Left ventricle myocardium superior (tissue), 1 donor: ENCODE data around the gene ODAD3. TPM values are rescaled to one million over a fixed set of nuclear protein-coding genes. Genes with fewer than 3 reads are reported as not detected.
A peak's percentile ranks its signal among the peaks of the same experiment; 100 is the strongest.
"Not testable (repeated sequence)": the region's sequence is repeated elsewhere in the genome, so short reads cannot be mapped to it uniquely, and the experiment has no call there.

Experiments used
- ATAC-seq: fragments of 200-7000 bp; cut with Tn5 transposase; one replicate; pipeline ENCODE4 v1.9.1; 2020; ENCODE audit warnings: mild to moderate bottlenecking, moderate library complexity
- DNase-seq: peaks from one replicate; pipeline ENCODE4 v3.0.0-alpha.2; 2020
- intact Hi-C: fragments of 100-400 bp; cut with micrococcal nuclease; formaldehyde crosslinking; loops from one replicate; pipeline ENCODE4 v1.11.0; 2022
- long read RNA-seq: library from polyadenylated mRNA; unstranded; transcript quantifications from one replicate; pipeline ENCODE4 v2.0.0, GENCODE V29; 2021
- total RNA-seq: library from RNA; stranded (reverse); fragmentation: NEBNext Ultra II Directional; extraction: Animal tissue kit (Norgen Biotek cat#: 25700); gene quantifications from one replicate; pipeline ENCODE4 v1.2.1, GENCODE V29; 2021
- donor health status: DM: no; HTN: yes; CAD: no; lungs with severe emphysema.

The ODAD3 gene
- 0.42 TPM for total RNA-seq
- long read RNA-seq, partial matches to known transcripts = 0 of 1 reads
- long read RNA-seq, other reads (novel, unspliced or antisense) = 0 of 1 reads

- intact Hi-C loops = no loop called here
- DNase-seq = peak; percentile 98
- peak; percentile 97 for ATAC-seq
These were observed at the start of gene ODAD3, which contains the start of gene PRKCSH for GRCh38 chr19:11435057-11435832. ODAD3 (minus strand) TSS chr19:11435121; CDS start chr19:11435016, 105 bp downstream. PRKCSH (plus strand) TSS chr19:11435635; CDS start chr19:11436118, 483 bp downstream.

GRCh38 chr19:11483366-11484111 lies 48.6 kb upstream of the ODAD3 start:
- no peak for DNase-seq
- intact Hi-C loops = no loop called here
- ATAC-seq = no peak

- intact Hi-C loops = no loop called here
- ATAC-seq (peak; percentile 91), DNase-seq (peak; percentile 92)
These were observed 47.6 kb upstream of the ODAD3 start for GRCh38 chr19:11482384-11483050.

GRCh38 chr19:11481534-11482383 lies 46.8 kb upstream of the ODAD3 start:
- intact Hi-C loops = no loop called here
- DNase-seq (peak; percentile 80), ATAC-seq (peak; percentile 78)

- intact Hi-C loops = no loop called here
- ATAC-seq (no peak), DNase-seq (no peak)
These were observed 46.0 kb upstream of the ODAD3 start, which contains the start of gene ELAVL3 for GRCh38 chr19:11480715-11481533. ELAVL3 (minus strand) TSS chr19:11481046; CDS start chr19:11480608, 438 bp downstream.

GRCh38 chr19:11479898-11480714 lies 45.2 kb upstream of the ODAD3 start:
- intact Hi-C loops = no loop called here
- no peak for ATAC-seq
- DNase-seq = no peak

- intact Hi-C loops = no loop called here
- peak; percentile 12 for ATAC-seq
- DNase-seq = peak; percentile 57
These were observed 44.4 kb upstream of the ODAD3 start for GRCh38 chr19:11479090-11479897.

- DNase-seq (no peak), ATAC-seq (no peak)
- intact Hi-C loops = no loop called here
These were observed 43.5 kb upstream of the ODAD3 start for GRCh38 chr19:11478167-11479089.

- ATAC-seq = no peak
These were observed 40.9 kb upstream of the ODAD3 start for GRCh38 chr19:11475861-11476260.

GRCh38 chr19:11475343-11475742 lies 40.4 kb upstream of the ODAD3 start:
- ATAC-seq, DNase-seq, intact Hi-C loops: not testable (repeated sequence)

More at GRCh38 chr19:11475861-11476260, 40.9 kb upstream of the ODAD3 start:
- intact Hi-C loops = no loop called here
- DNase-seq = no peak

GRCh38 chr19:11473725-11474124 lies 38.8 kb upstream of the ODAD3 start:
- ATAC-seq (no peak), DNase-seq (no peak)
- intact Hi-C loops = no loop called here

- ATAC-seq, DNase-seq, intact Hi-C loops: not testable (repeated sequence)
These were observed 33.4 kb upstream of the ODAD3 start for GRCh38 chr19:11468266-11468845.

GRCh38 chr19:11465600-11465999 lies 30.7 kb upstream of the ODAD3 start:
- ATAC-seq = no peak
- DNase-seq = no peak
- intact Hi-C loops = no loop called here

GRCh38 chr19:11464333-11465265 lies 29.7 kb upstream of the ODAD3 start:
- intact Hi-C loops = no loop called here
- ATAC-seq = no peak
- no peak for DNase-seq
